ENCODE measurements around the gene HNRNPH2.

The HNRNPH2 gene

DNA sequence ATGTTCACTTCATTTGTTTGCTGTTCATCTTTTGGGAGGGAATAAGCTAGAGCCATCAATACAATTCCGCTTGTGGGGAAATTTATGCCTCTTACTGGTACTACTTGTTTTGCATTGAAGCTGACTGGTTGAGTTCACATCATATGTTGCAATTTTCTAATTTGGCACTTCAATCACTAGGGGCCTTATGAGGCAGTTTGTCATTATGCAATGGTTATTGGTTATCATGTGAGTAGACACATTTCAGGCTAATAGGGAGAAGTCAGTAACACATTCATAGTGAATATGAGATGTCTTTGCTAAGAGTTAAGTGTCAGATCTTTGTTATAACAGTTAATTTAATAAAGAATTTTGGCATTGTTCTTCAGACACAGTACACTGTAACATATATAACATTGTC lies 12.2 kb upstream of the HNRNPH2 start:
- H3K36me3 ChIP-seq (ENCODE audit: control insufficient read depth in 1 of 2, insufficient read depth in 2 of 2, low read length in 2 of 2): peaks cover 0 to 8% of the 10 kb centered on the region in 2 donors
- H3K27me3 ChIP-seq (ENCODE audit: control insufficient read depth in 1 of 2, insufficient read depth in 2 of 2, low read length in 2 of 2): no peaks in the 10 kb centered on the region

DNA sequence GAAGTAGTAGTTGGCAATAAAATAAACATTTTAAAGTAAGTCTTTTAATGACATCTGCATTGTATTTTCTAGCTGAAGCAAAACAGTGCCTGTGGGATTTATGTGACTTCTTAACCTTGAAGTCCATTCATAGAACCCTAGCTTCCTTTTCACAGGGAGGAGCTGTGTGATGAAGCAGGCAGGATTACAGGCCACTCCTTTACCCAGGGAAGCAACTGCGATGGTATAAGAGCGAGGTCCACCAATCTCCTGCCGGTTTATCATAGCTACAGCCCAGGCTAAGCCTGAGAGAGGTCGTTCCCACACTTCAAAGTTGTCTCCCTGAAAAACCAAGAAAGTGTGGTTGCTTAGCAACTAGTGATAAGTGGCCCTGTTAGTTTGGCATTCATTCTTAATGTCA lies 10.2 kb upstream of the HNRNPH2 start:
- H3K36me3 ChIP-seq (ENCODE audit: control insufficient read depth in 1 of 2, insufficient read depth in 2 of 2, low read length in 2 of 2): peaks cover 0 to 15% of the 10 kb centered on the region in 2 donors
- no peak overlapping the region for H3K9ac ChIP-seq (ENCODE audit: low read depth in 1 of 2, low read length in 2 of 2)
- H3K9me3 ChIP-seq (ENCODE audit: control insufficient read depth in 1 of 2, low read length in 2 of 2): no peaks in the 10 kb centered on the region
- peaks cover 0 to 5% of the 10 kb centered on the region in 2 donors for H3K4me1 ChIP-seq (ENCODE audit: control insufficient read depth in 1 of 2, insufficient read depth in 2 of 2, low read length in 2 of 2)
- H3K4me3 ChIP-seq (ENCODE audit: low read depth in 1 of 2, low read length in 2 of 2): no peak overlapping the region
- H3K27ac ChIP-seq (ENCODE audit: low read depth, low read length): no peak overlapping the region
- no peaks in the 10 kb centered on the region for H3K27me3 ChIP-seq (ENCODE audit: control insufficient read depth in 1 of 2, insufficient read depth in 2 of 2, low read length in 2 of 2)

More for the DNA sequence above, 12.2 kb upstream of the HNRNPH2 start:
- Histone ChIP-seq H3K9ac (ENCODE audit: low read depth in 1 of 2, low read length in 2 of 2) (no peak overlapping the region), H3K9me3 (ENCODE audit: control insufficient read depth in 1 of 2, low read length in 2 of 2) (no peaks in the 10 kb centered on the region), H3K4me1 (ENCODE audit: control insufficient read depth in 1 of 2, insufficient read depth in 2 of 2, low read length in 2 of 2) (peaks cover 0 to 11% of the 10 kb centered on the region in 2 donors), H3K27ac (ENCODE audit: low read depth, low read length) (no peak overlapping the region), H3K4me3 (ENCODE audit: low read depth in 1 of 2, low read length in 2 of 2) (no peak overlapping the region)

DNA sequence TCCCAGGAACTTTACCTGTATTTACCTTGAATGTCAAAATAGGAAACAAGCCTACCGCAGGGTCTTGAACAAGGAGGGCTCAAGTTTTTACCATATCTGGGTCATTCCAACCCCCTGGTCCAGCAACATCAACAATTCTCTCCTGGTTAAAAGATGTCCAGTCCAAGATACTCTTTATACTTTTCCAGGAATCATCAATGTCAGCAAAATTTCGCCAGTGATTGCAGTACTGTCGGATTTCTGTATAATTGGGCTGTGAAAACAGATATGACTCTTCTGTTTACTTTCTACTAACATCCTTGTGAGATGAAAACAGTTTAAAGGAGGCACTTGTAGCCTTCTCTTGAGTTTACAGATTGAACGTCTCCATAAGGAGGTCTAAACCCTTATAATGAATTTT lies 9.3 kb upstream of the HNRNPH2 start:
- Histone ChIP-seq H3K9ac (ENCODE audit: low read depth in 1 of 2, low read length in 2 of 2) (no peak overlapping the region), H3K27ac (ENCODE audit: low read depth, low read length) (no peak overlapping the region), H3K4me1 (ENCODE audit: control insufficient read depth in 1 of 2, insufficient read depth in 2 of 2, low read length in 2 of 2) (no peaks in the 10 kb centered on the region), H3K36me3 (ENCODE audit: control insufficient read depth in 1 of 2, insufficient read depth in 2 of 2, low read length in 2 of 2) (peaks cover 0 to 13% of the 10 kb centered on the region in 2 donors), H3K27me3 (ENCODE audit: control insufficient read depth in 1 of 2, insufficient read depth in 2 of 2, low read length in 2 of 2) (no peaks in the 10 kb centered on the region), H3K9me3 (ENCODE audit: control insufficient read depth in 1 of 2, low read length in 2 of 2) (no peaks in the 10 kb centered on the region), H3K4me3 (ENCODE audit: low read depth in 1 of 2, low read length in 2 of 2) (no peak overlapping the region)

DNA sequence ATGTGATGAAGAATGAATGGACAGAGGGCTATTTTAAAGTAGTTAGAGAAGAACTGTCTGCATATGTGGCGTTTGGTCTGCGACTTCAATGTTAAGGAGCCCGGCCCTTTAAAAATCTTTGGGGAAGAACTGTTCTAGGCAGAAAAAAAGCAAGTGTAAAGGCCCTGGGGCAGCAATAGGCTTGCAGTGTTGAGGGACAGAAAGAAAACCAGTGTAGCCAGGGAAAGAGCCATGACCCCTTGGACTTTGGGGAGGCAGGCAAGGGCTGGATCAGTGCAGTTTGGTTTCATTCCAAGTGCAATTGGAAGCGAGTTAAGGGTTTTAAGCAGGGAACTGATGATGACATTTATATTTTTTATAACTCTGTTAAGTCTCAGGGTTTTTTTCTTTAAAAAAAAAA lies 8.2 kb upstream of the HNRNPH2 start:
- H3K4me3 ChIP-seq (ENCODE audit: low read depth in 1 of 2, low read length in 2 of 2): no peak overlapping the region
- peaks cover 0 to 13% of the 10 kb centered on the region in 2 donors for H3K36me3 ChIP-seq (ENCODE audit: control insufficient read depth in 1 of 2, insufficient read depth in 2 of 2, low read length in 2 of 2)
- no peaks in the 10 kb centered on the region for H3K4me1 ChIP-seq (ENCODE audit: control insufficient read depth in 1 of 2, insufficient read depth in 2 of 2, low read length in 2 of 2)
- H3K9ac ChIP-seq (ENCODE audit: low read depth in 1 of 2, low read length in 2 of 2): no peak overlapping the region
- no peaks in the 10 kb centered on the region for H3K9me3 ChIP-seq (ENCODE audit: control insufficient read depth in 1 of 2, low read length in 2 of 2)
- no peaks in the 10 kb centered on the region for H3K27me3 ChIP-seq (ENCODE audit: control insufficient read depth in 1 of 2, insufficient read depth in 2 of 2, low read length in 2 of 2)
- no peak overlapping the region for H3K27ac ChIP-seq (ENCODE audit: low read depth, low read length)

- Histone ChIP-seq H3K27ac (ENCODE audit: low read depth, low read length) (peak overlapping the region; percentile 87), H3K27me3 (ENCODE audit: control insufficient read depth in 1 of 2, insufficient read depth in 2 of 2, low read length in 2 of 2) (no peaks in the 10 kb centered on the region), H3K36me3 (ENCODE audit: control insufficient read depth in 1 of 2, insufficient read depth in 2 of 2, low read length in 2 of 2) (peaks cover 0 to 5% of the 10 kb centered on the region in 2 donors), H3K4me1 (ENCODE audit: control insufficient read depth in 1 of 2, insufficient read depth in 2 of 2, low read length in 2 of 2) (peaks cover 6 to 7% of the 10 kb centered on the region in 2 donors), H3K9ac (ENCODE audit: low read depth in 1 of 2, low read length in 2 of 2) (peak overlapping the region; percentile 73 to 75), H3K4me3 (ENCODE audit: low read depth in 1 of 2, low read length in 2 of 2) (peak overlapping the region; percentile 75 to 94), H3K9me3 (ENCODE audit: control insufficient read depth in 1 of 2, low read length in 2 of 2) (no peaks in the 10 kb centered on the region)
Observed at GRCh38 chrX:101407167-101407747, 765 bp upstream of the HNRNPH2 start.

DNA sequence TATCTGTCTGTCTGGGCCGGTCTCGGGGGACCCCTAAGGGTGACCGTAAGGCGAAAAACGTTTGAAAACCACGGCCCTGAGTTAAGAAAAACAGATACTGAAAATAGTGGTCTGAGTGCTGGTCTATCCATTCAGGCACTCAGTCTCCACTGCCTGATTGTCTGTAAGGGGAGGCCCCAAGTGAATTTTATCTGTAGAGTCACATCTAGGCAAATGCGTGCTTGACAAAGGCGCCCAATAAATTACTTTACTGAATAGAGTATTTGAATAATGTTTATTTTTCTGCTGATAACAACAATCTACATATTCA lies 465 bp downstream of the HNRNPH2 start:
- Histone ChIP-seq H3K4me1 (ENCODE audit: control insufficient read depth in 1 of 2, insufficient read depth in 2 of 2, low read length in 2 of 2) (peaks cover 6 to 7% of the 10 kb centered on the region in 2 donors), H3K9me3 (ENCODE audit: control insufficient read depth in 1 of 2, low read length in 2 of 2) (no peaks in the 10 kb centered on the region), H3K36me3 (ENCODE audit: control insufficient read depth in 1 of 2, insufficient read depth in 2 of 2, low read length in 2 of 2) (peaks cover 0 to 13% of the 10 kb centered on the region in 2 donors), H3K4me3 (ENCODE audit: low read depth in 1 of 2, low read length in 2 of 2) (peak overlapping the region; percentile 82 to 94), H3K27me3 (ENCODE audit: control insufficient read depth in 1 of 2, insufficient read depth in 2 of 2, low read length in 2 of 2) (no peaks in the 10 kb centered on the region), H3K27ac (ENCODE audit: low read depth, low read length) (peak overlapping the region; percentile 89), H3K9ac (ENCODE audit: low read depth in 1 of 2, low read length in 2 of 2) (peak overlapping the region; percentile 80 to 82)

DNA sequence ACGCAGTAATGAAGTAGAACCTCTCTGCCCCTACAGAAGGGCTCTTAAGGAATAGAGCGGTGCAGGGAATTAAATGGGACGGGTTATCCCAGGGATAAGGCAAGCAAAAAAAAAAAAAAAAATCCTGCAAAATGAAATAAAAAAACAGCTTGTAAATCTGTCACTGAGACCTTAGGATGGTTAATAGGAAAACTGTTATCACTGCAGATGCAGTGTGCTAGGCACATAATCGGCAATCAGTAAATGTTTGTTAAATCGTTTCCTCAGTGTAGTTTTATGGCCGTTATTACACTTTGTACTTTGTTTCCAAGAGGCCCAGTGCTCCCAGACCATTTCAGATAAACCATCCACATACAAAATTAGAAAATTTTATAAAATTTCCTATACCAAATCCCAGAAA lies 1.0 kb downstream of the HNRNPH2 start:
- Histone ChIP-seq H3K27ac (ENCODE audit: low read depth, low read length) (no peak overlapping the region), H3K36me3 (ENCODE audit: control insufficient read depth in 1 of 2, insufficient read depth in 2 of 2, low read length in 2 of 2) (peaks cover 0 to 13% of the 10 kb centered on the region in 2 donors), H3K27me3 (ENCODE audit: control insufficient read depth in 1 of 2, insufficient read depth in 2 of 2, low read length in 2 of 2) (no peaks in the 10 kb centered on the region), H3K9me3 (ENCODE audit: control insufficient read depth in 1 of 2, low read length in 2 of 2) (no peaks in the 10 kb centered on the region), H3K4me1 (ENCODE audit: control insufficient read depth in 1 of 2, insufficient read depth in 2 of 2, low read length in 2 of 2) (peaks cover 6 to 7% of the 10 kb centered on the region in 2 donors), H3K9ac (ENCODE audit: low read depth in 1 of 2, low read length in 2 of 2) (peak overlapping the region; percentile 80 to 82), H3K4me3 (ENCODE audit: low read depth in 1 of 2, low read length in 2 of 2) (peak overlapping the region; percentile 82 to 94)

- H3K27me3 ChIP-seq (ENCODE audit: control insufficient read depth in 1 of 2, insufficient read depth in 2 of 2, low read length in 2 of 2): no peaks in the 10 kb centered on the region
- H3K36me3 ChIP-seq (ENCODE audit: control insufficient read depth in 1 of 2, insufficient read depth in 2 of 2, low read length in 2 of 2): peaks cover 0 to 13% of the 10 kb centered on the region in 2 donors
- no peak overlapping the region for H3K27ac ChIP-seq (ENCODE audit: low read depth, low read length)
- no peak overlapping the region for H3K9ac ChIP-seq (ENCODE audit: low read depth in 1 of 2, low read length in 2 of 2)
- no peaks in the 10 kb centered on the region for H3K9me3 ChIP-seq (ENCODE audit: control insufficient read depth in 1 of 2, low read length in 2 of 2)
- peaks cover 11 to 13% of the 10 kb centered on the region in 2 donors for H3K4me1 ChIP-seq (ENCODE audit: control insufficient read depth in 1 of 2, insufficient read depth in 2 of 2, low read length in 2 of 2)
- H3K4me3 ChIP-seq (ENCODE audit: low read depth in 1 of 2, low read length in 2 of 2): peak overlapping the region; percentile 44 to 82
Observed at GRCh38 chrX:101410461-101410860, 2.4 kb downstream of the HNRNPH2 start.

DNA sequence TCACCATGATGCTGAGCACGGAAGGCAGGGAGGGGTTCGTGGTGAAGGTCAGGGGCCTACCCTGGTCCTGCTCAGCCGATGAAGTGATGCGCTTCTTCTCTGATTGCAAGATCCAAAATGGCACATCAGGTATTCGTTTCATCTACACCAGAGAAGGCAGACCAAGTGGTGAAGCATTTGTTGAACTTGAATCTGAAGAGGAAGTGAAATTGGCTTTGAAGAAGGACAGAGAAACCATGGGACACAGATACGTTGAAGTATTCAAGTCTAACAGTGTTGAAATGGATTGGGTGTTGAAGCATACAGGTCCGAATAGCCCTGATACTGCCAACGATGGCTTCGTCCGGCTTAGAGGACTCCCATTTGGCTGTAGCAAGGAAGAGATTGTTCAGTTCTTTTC lies 4.0 kb downstream of the HNRNPH2 start:
- H3K4me1 ChIP-seq (ENCODE audit: control insufficient read depth in 1 of 2, insufficient read depth in 2 of 2, low read length in 2 of 2): peaks cover 10 to 14% of the 10 kb centered on the region in 2 donors
- H3K9me3 ChIP-seq (ENCODE audit: control insufficient read depth in 1 of 2, low read length in 2 of 2): no peaks in the 10 kb centered on the region
- H3K36me3 ChIP-seq (ENCODE audit: control insufficient read depth in 1 of 2, insufficient read depth in 2 of 2, low read length in 2 of 2): peaks cover 0 to 13% of the 10 kb centered on the region in 2 donors
- no peak overlapping the region for H3K27ac ChIP-seq (ENCODE audit: low read depth, low read length)
- no peaks in the 10 kb centered on the region for H3K27me3 ChIP-seq (ENCODE audit: control insufficient read depth in 1 of 2, insufficient read depth in 2 of 2, low read length in 2 of 2)
- H3K9ac ChIP-seq (ENCODE audit: low read depth in 1 of 2, low read length in 2 of 2): no peak overlapping the region
- H3K4me3 ChIP-seq (ENCODE audit: low read depth in 1 of 2, low read length in 2 of 2): no peak overlapping the region

GRCh38 chrX:101415180-101416145 lies 7.4 kb downstream of the HNRNPH2 start:
- no peaks in the 10 kb centered on the region for H3K27me3 ChIP-seq (ENCODE audit: control insufficient read depth in 1 of 2, insufficient read depth in 2 of 2, low read length in 2 of 2)
- peak overlapping the region in 1 of 2 donors; percentile 46 for H3K9ac ChIP-seq (ENCODE audit: low read depth in 1 of 2, low read length in 2 of 2)
- H3K9me3 ChIP-seq (ENCODE audit: control insufficient read depth in 1 of 2, low read length in 2 of 2): no peaks in the 10 kb centered on the region
- peak overlapping the region; percentile 22 for H3K27ac ChIP-seq (ENCODE audit: low read depth, low read length)
- H3K4me3 ChIP-seq (ENCODE audit: low read depth in 1 of 2, low read length in 2 of 2): no peak overlapping the region
- peaks cover 0 to 13% of the 10 kb centered on the region in 2 donors for H3K36me3 ChIP-seq (ENCODE audit: control insufficient read depth in 1 of 2, insufficient read depth in 2 of 2, low read length in 2 of 2)
- peaks cover 16 to 28% of the 10 kb centered on the region in 2 donors for H3K4me1 ChIP-seq (ENCODE audit: control insufficient read depth in 1 of 2, insufficient read depth in 2 of 2, low read length in 2 of 2)

Measured in duodenal mucosa (tissue), 2 donors.